ENCODE results near the gene PRDX2. TPM values are rescaled to one million over a fixed set of nuclear protein-coding genes. Genes with fewer than 3 reads are reported as not detected.

PRDX2 gene
- total and polyA plus RNA-seq, 2 donors (not counting 3 experiments of a cell fraction or from before 2014, with no cell fraction given): 247 to 492 TPM

GRCh38 chr19:12843328-12843727 lies 41.7 kb upstream of the PRDX2 start:
- ChIA-PET POLR2A (no interaction called here), CTCF (interaction anchor here (1.7 kb wide), 1 partner anchor 9 kb away, joined by 5 read pairs; the partner anchor contains the start of gene RTBDN)
- no peak for DNase-seq (ENCODE audit: low read depth, low spot score)

More at GRCh38 chr19:12843328-12843727, 41.7 kb upstream of the PRDX2 start:
- Histone ChIP-seq H3K79me2 (ENCODE audit: control insufficient read depth, insufficient read depth, low read length) (no peaks in the 10 kb centered on the region), H3K36me3 (ENCODE audit: control insufficient read depth in 2 of 2, extremely low read depth in 1 of 2, insufficient read depth in 2 of 2, low read length in 2 of 2) (no peaks in the 10 kb centered on the region), H3K4me3 (replicated peaks in 1 of 3; ENCODE audit: insufficient read depth in 1 of 3, low read depth in 1 of 3, low read length in 3 of 3) (no peak overlapping the region), H3K4me2 (ENCODE audit: insufficient read depth, low read length) (no peak overlapping the region), H3K9me1 (replicated peaks; ENCODE audit: control insufficient read depth, extremely low read depth, insufficient read depth, low read length) (no peaks in the 10 kb centered on the region), H3K27me3 (ENCODE audit: control insufficient read depth in 2 of 2, insufficient read depth in 2 of 2, low read length in 2 of 2) (peaks cover 17 to 22% of the 10 kb centered on the region in 2 experiments), H3K9ac (replicated peaks; ENCODE audit: extremely low read depth, insufficient read depth, low read length) (no peak overlapping the region), H4K20me1 (replicated peaks; ENCODE audit: control insufficient read depth, extremely low read depth, insufficient read depth, low read length) (no peaks in the 10 kb centered on the region), H3K9me3 (replicated peaks; ENCODE audit: control insufficient read depth, insufficient read depth, low read length) (no peaks in the 10 kb centered on the region), H3K4me1 (ENCODE audit: control insufficient read depth, extremely low read depth, insufficient read depth, low read length) (peaks cover 2% of the 10 kb centered on the region), H2AFZ (ENCODE audit: low read depth, low read length) (no peak overlapping the region), H3K27ac (ENCODE audit: insufficient read depth, low read depth, low read length) (no peak overlapping the region)
- dilution Hi-C loops (cut with MboI; ENCODE audit: extremely low pct_ligation_motif_present, low sequenced_read_pairs): no loop called here
- no peak for TF ChIP-seq JUN (IDR thresholded peaks at IDR 0.05; ENCODE audit: borderline replicate concordance, insufficient read depth, insufficient read length, low read depth)
- no peak for TF ChIP-seq GATA2 (IDR thresholded peaks at IDR 0.05; ENCODE audit: insufficient read depth, insufficient read length, low read depth, low read length)
- TF ChIP-seq EZH2 (IDR thresholded peaks at IDR 0.05; ENCODE audit: borderline replicate concordance, low read depth, low read length, severe bottlenecking): no peak
- no peak for TF ChIP-seq POLR2A (IDR thresholded peaks at IDR 0.05; ENCODE audit: low read depth, low read length)
- no peak for TF ChIP-seq MYC (IDR thresholded peaks at IDR 0.05; ENCODE audit: low read depth, low read length)
- TF ChIP-seq FOS (IDR thresholded peaks at IDR 0.05; ENCODE audit: borderline replicate concordance, insufficient read depth, low read length): no peak
- TF ChIP-seq CTCF (IDR thresholded peaks at IDR 0.05; ENCODE audit: extremely low read depth in 1 of 2, insufficient read depth in 1 of 2, low read depth in 1 of 2, low read length in 2 of 2): no peak
- no peak for TF ChIP-seq MAX (IDR thresholded peaks at IDR 0.05; ENCODE audit: insufficient read depth, insufficient read length)
- TF ChIP-seq POLR2AphosphoS5 (IDR thresholded peaks at IDR 0.05; ENCODE audit: insufficient read depth, low read depth, low read length): no peak
- FAIRE-seq: no peak
- intact Hi-C loops (cut with micrococcal nuclease): no loop called here
- no TSS peak for BruUV-seq (replicated peaks)

Data from endothelial cell of umbilical vein (primary cell).